ENCODE results near the gene FOXC2.

The FOXC2 gene

GRCh38 chr16:86566601-86566965, at the start of gene FOXC2:
FOXC2 (plus strand) TSS chr16:86566829; CDS start chr16:86567336, 507 bp downstream.
- Mint-ChIP-seq H3K36me3 (peaks cover 5% of the 10 kb centered on the region), H3K4me1 (peaks cover 8% of the 10 kb centered on the region), H3K9me3 (no peaks in the 10 kb centered on the region), H3K4me3 (no peak within 1 kb of the TSS), H3K27ac (no peak within 1 kb of the TSS)
- DNase-seq (ENCODE audit: low spot score in 2 of 2) (no peak), ATAC-seq (no peak)

- no peak overlapping the region for H3K4me3 Mint-ChIP-seq
- no peaks in the 10 kb centered on the region for H3K9me3 Mint-ChIP-seq
- no peaks in the 10 kb centered on the region for H3K36me3 Mint-ChIP-seq
- no peak for ATAC-seq
- no peak overlapping the region for H3K27ac Mint-ChIP-seq
- H3K4me1 Mint-ChIP-seq: peaks cover 13% of the 10 kb centered on the region
- DNase-seq (ENCODE audit: low spot score in 2 of 2): no peak
Measured at GRCh38 chr16:86517033-86517432, 49.6 kb upstream of the FOXC2 start.

- no peak overlapping the region for H3K4me3 Mint-ChIP-seq
- H3K4me1 Mint-ChIP-seq: peaks cover 13% of the 10 kb centered on the region
- no peaks in the 10 kb centered on the region for H3K36me3 Mint-ChIP-seq
- peak; percentile 56 for ATAC-seq
- H3K9me3 Mint-ChIP-seq: no peaks in the 10 kb centered on the region
- H3K27ac Mint-ChIP-seq: no peak overlapping the region
- no peak for DNase-seq (ENCODE audit: low spot score in 2 of 2)
Measured at GRCh38 chr16:86517652-86518258, 48.9 kb upstream of the FOXC2 start.

GRCh38 chr16:86519007-86519648, 47.5 kb upstream of the FOXC2 start:
- DNase-seq (ENCODE audit: low spot score in 2 of 2) (no peak), ATAC-seq (no peak)
- H3K27ac Mint-ChIP-seq: peak overlapping the region; percentile 29
- peak overlapping the region; percentile 48 for H3K4me3 Mint-ChIP-seq
- H3K4me1 Mint-ChIP-seq: peaks cover 13% of the 10 kb centered on the region
- no peaks in the 10 kb centered on the region for H3K36me3 Mint-ChIP-seq
- no peaks in the 10 kb centered on the region for H3K9me3 Mint-ChIP-seq

- peak; percentile 47 for ATAC-seq
- H3K4me1 Mint-ChIP-seq: peaks cover 13% of the 10 kb centered on the region
- peak overlapping the region; percentile 29 for H3K27ac Mint-ChIP-seq
- H3K36me3 Mint-ChIP-seq: no peaks in the 10 kb centered on the region
- H3K9me3 Mint-ChIP-seq: no peaks in the 10 kb centered on the region
- DNase-seq (ENCODE audit: low spot score in 2 of 2): peak; percentile 37 to 73
- H3K4me3 Mint-ChIP-seq: peak overlapping the region; percentile 48
Measured at GRCh38 chr16:86519649-86520316, 46.8 kb upstream of the FOXC2 start.

GRCh38 chr16:86520317-86521210, 46.1 kb upstream of the FOXC2 start:
- ATAC-seq (no peak), DNase-seq (ENCODE audit: low spot score in 2 of 2) (no peak)
- Mint-ChIP-seq H3K4me3 (peak overlapping the region; percentile 48), H3K36me3 (no peaks in the 10 kb centered on the region), H3K9me3 (no peaks in the 10 kb centered on the region), H3K4me1 (peaks cover 13% of the 10 kb centered on the region), H3K27ac (no peak overlapping the region)

- Mint-ChIP-seq H3K4me1 (peaks cover 13% of the 10 kb centered on the region), H3K27ac (no peak overlapping the region), H3K4me3 (no peak overlapping the region), H3K9me3 (no peaks in the 10 kb centered on the region), H3K36me3 (no peaks in the 10 kb centered on the region)
- ATAC-seq (no peak), DNase-seq (ENCODE audit: low spot score in 2 of 2) (no peak)
Measured at GRCh38 chr16:86521236-86522197, 45.1 kb upstream of the FOXC2 start.

- Mint-ChIP-seq H3K27ac (no peak overlapping the region), H3K4me1 (peaks cover 13% of the 10 kb centered on the region), H3K36me3 (no peaks in the 10 kb centered on the region), H3K9me3 (peaks cover 2% of the 10 kb centered on the region), H3K4me3 (no peak overlapping the region)
- no peak for DNase-seq (ENCODE audit: low spot score in 2 of 2)
- ATAC-seq: no peak
Measured at GRCh38 chr16:86522634-86523033, 44.0 kb upstream of the FOXC2 start.

GRCh38 chr16:86523166-86523740, 43.4 kb upstream of the FOXC2 start:
- Mint-ChIP-seq H3K27ac (no peak overlapping the region), H3K36me3 (no peaks in the 10 kb centered on the region), H3K4me1 (peaks cover 13% of the 10 kb centered on the region), H3K9me3 (peaks cover 3% of the 10 kb centered on the region), H3K4me3 (no peak overlapping the region)
- DNase-seq (ENCODE audit: low spot score in 2 of 2): no peak
- no peak for ATAC-seq

- H3K9me3 Mint-ChIP-seq: peaks cover 3% of the 10 kb centered on the region
- H3K27ac Mint-ChIP-seq: no peak overlapping the region
- H3K4me3 Mint-ChIP-seq: no peak overlapping the region
- ATAC-seq (no peak), DNase-seq (ENCODE audit: low spot score in 2 of 2) (no peak)
- no peaks in the 10 kb centered on the region for H3K36me3 Mint-ChIP-seq
- H3K4me1 Mint-ChIP-seq: peaks cover 12% of the 10 kb centered on the region
Measured at GRCh38 chr16:86524029-86524428, 42.6 kb upstream of the FOXC2 start.

GRCh38 chr16:86525696-86526095, 40.9 kb upstream of the FOXC2 start:
- H3K36me3 Mint-ChIP-seq: no peaks in the 10 kb centered on the region
- ATAC-seq (no peak), DNase-seq (ENCODE audit: low spot score in 2 of 2) (no peak)
- H3K27ac Mint-ChIP-seq: no peak overlapping the region
- H3K4me1 Mint-ChIP-seq: no peaks in the 10 kb centered on the region
- no peak overlapping the region for H3K4me3 Mint-ChIP-seq
- peaks cover 3% of the 10 kb centered on the region for H3K9me3 Mint-ChIP-seq

- Mint-ChIP-seq H3K9me3 (peaks cover 3% of the 10 kb centered on the region), H3K36me3 (no peaks in the 10 kb centered on the region), H3K4me3 (no peak overlapping the region), H3K4me1 (no peaks in the 10 kb centered on the region), H3K27ac (no peak overlapping the region)
- DNase-seq (ENCODE audit: low spot score in 2 of 2) (no peak), ATAC-seq (no peak)
Measured at GRCh38 chr16:86527366-86527765, 39.3 kb upstream of the FOXC2 start.

GRCh38 chr16:86528061-86528929, 38.3 kb upstream of the FOXC2 start:
- H3K4me3 Mint-ChIP-seq: no peak overlapping the region
- no peak for DNase-seq (ENCODE audit: low spot score in 2 of 2)
- peaks cover 3% of the 10 kb centered on the region for H3K9me3 Mint-ChIP-seq
- no peaks in the 10 kb centered on the region for H3K36me3 Mint-ChIP-seq
- ATAC-seq: no peak
- H3K4me1 Mint-ChIP-seq: no peaks in the 10 kb centered on the region
- no peak overlapping the region for H3K27ac Mint-ChIP-seq

All from stimulated activated effector memory CD8-positive, alpha-beta T cell treated with anti-CD3 and anti-CD28 coated beads, Interleukin-12 subunit alpha, Interleukin-12 subunit beta, amount 100 ng/mL, for 72 hours (primary cell).